GM12892 (cell line): Measurements from ENCODE around the gene POLR2H.

Experiments used
- POLR2A ChIP-seq: IDR thresholded peaks from 2 replicates; pipeline ENCODE4 v1.6.1; 2011; ENCODE audit warnings: low read depth, low read length, control low read depth
- POLR2AphosphoS5 ChIP-seq: IDR thresholded peaks from 2 replicates; pipeline ENCODE4 v1.6.1; 2011; ENCODE audit warnings: low read depth, low read length, control low read depth
- TAF1 ChIP-seq: IDR thresholded peaks from 2 replicates; pipeline ENCODE4 v1.6.1; 2011; ENCODE audit warnings: low read depth, mild to moderate bottlenecking, control low read depth, low read length, borderline replicate concordance

DNA sequence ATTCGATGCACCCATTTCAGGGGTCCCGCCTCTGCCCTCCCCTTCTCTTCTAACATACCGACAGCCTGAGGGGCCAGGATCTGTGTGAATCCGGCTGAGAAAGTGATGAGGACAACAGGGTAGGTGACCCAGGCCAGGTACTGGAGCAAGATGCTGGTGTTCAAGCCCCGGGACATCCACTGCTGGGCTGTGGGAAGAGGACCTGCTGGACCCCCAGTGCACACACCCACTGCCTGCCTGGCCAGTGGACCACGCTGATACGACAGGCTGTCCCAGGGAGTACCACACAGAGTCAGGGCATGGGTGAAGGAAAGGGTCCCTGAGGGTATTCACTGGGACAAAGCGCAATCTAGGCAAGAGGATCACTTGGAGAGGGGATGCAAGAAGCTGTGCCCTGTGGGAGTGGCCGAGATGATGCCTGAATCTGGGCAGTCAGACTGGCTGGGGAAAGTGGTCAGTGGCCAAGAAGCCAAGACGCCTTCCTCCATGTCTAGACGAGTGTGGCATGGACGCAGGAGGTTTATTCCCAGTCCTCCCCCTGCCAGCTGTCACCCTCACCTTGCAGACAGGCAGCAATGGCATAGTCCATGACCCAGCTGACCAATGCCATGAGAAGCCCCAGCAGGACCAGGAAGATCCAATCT is 3.3 kb upstream of the POLR2H start:
- TF ChIP-seq POLR2A (no peak), POLR2AphosphoS5 (no peak), TAF1 (no peak)
